Mesodermal cell (in vitro differentiated cells): ENCODE measurements around the gene FUOM.

Source experiments
- H3K27ac ChIP-seq: 2 replicates; pipeline ENCODE4 v1.7.0; 2013; ENCODE audit warnings: mild to moderate bottlenecking, low read depth, low read length, moderate library complexity; ENCODE audit not compliant: severe bottlenecking
- H3K36me3 ChIP-seq: 2 replicates; pipeline ENCODE4 v1.7.1; 2013; ENCODE audit warnings: mild to moderate bottlenecking, low read length, moderate library complexity; ENCODE audit not compliant: control insufficient read depth, insufficient read depth
- H3K4me1 ChIP-seq: one replicate; pipeline ENCODE4 v1.7.1; 2013; ENCODE audit warnings: mild to moderate bottlenecking, low read length; ENCODE audit not compliant: insufficient read depth, control insufficient read depth, poor library complexity, severe bottlenecking
- H3K4me3 ChIP-seq: 2 replicates; pipeline ENCODE4 v1.7.0; 2013; ENCODE audit warnings: low read length, control low read depth, mild to moderate bottlenecking; ENCODE audit not compliant: insufficient read depth, poor library complexity, severe bottlenecking; ENCODE audit errors: extremely low read depth
- H3K9me3 ChIP-seq: 2 replicates; pipeline ENCODE4 v1.7.1; 2013; ENCODE audit warnings: mild to moderate bottlenecking, low read length, moderate library complexity; ENCODE audit not compliant: control insufficient read depth
- WGBS, 2 experiments: methylation state at CpG; one replicate each; pipeline ENCODE4 v1.1.5; 2013; ENCODE audit warnings: missing lambda C conversion rate in 2 of 2; ENCODE audit not compliant: insufficient coverage in 2 of 2; 5-methylcytosine and 5-hydroxymethylcytosine counted together

Gene FUOM

GRCh38 chr10:133347710-133348517 is 9.9 kb downstream of the FUOM start:
- Histone ChIP-seq H3K36me3 (no peaks in the 10 kb centered on the region), H3K9me3 (no peaks in the 10 kb centered on the region), H3K27ac (no peak overlapping the region), H3K4me3 (no peak overlapping the region), H3K4me1 (peaks cover 6% of the 10 kb centered on the region)
- WGBS, 2 experiments: 85 to 86% methylated on average over 12 to 13 of the region's 16 CpGs

GRCh38 chr10:133346413-133346812 is 11.4 kb downstream of the FUOM start:
- WGBS, 2 experiments: 70 to 77% methylated on average over 9 to 11 of the region's 11 CpGs
- Histone ChIP-seq H3K36me3 (no peaks in the 10 kb centered on the region), H3K4me3 (no peak overlapping the region), H3K27ac (no peak overlapping the region), H3K4me1 (peaks cover 6% of the 10 kb centered on the region), H3K9me3 (no peaks in the 10 kb centered on the region)

GRCh38 chr10:133344236-133344635 is 13.6 kb downstream of the FUOM start:
- H3K4me1 ChIP-seq: peaks cover 6% of the 10 kb centered on the region
- no peak overlapping the region for H3K4me3 ChIP-seq
- H3K36me3 ChIP-seq: no peaks in the 10 kb centered on the region
- H3K27ac ChIP-seq: no peak overlapping the region
- WGBS, 2 experiments: 91 to 93% methylated on average over 5 of the region's 5 CpGs
- H3K9me3 ChIP-seq: no peaks in the 10 kb centered on the region

DNA sequence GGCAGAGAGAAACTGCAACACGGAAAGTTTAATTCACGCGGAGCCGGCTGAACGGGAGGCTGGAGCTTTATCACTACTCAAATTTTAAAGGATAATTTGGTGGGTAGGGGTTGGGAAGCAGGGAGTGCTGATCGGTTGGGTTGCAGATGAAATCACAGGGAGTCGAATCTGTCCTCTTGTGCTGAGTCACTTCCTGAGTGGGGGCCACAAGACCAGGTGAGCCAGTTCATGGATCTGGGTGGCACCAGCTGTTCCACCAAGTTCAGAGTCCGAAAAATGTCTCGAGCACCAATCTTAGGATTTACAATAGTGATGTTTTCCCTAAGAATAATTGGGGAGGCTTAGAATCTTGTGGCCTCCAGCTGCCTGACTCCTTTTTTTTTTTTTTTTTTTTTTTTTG is 14.3 kb downstream of the FUOM start:
- H3K4me3 ChIP-seq: no peak overlapping the region
- H3K4me1 ChIP-seq: peaks cover 6% of the 10 kb centered on the region
- H3K27ac ChIP-seq: no peak overlapping the region
- 74 to 86% methylated on average over 5 to 6 of the region's 9 CpGs for WGBS, 2 experiments
- no peaks in the 10 kb centered on the region for H3K36me3 ChIP-seq
- H3K9me3 ChIP-seq: no peaks in the 10 kb centered on the region

- WGBS, 2 experiments: 94 to 96% methylated on average over 4 to 7 of the region's 8 CpGs
- Histone ChIP-seq H3K9me3 (no peaks in the 10 kb centered on the region), H3K4me1 (peaks cover 6% of the 10 kb centered on the region), H3K27ac (no peak overlapping the region), H3K36me3 (no peaks in the 10 kb centered on the region), H3K4me3 (no peak overlapping the region)
Observed at GRCh38 chr10:133342942-133343341, 14.9 kb downstream of the FUOM start.

DNA sequence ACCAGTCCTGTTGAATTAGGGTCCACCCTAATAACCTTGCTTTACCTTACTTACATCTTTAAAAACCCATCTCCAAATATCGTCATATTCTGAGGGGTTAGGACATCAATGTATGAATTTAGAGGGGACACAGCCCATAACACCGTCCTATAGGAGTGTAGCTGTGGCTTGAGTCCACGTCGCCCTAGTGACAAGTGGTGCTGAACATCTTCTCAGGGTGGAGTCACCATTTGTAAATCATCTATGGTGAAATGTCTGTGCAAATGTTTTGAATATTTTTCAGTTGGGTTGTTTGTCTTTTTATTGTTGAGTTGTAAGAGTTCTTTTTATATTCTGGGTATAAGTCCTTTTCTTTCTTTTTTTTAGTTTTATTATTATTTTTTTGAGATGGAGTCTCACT is 15.8 kb downstream of the FUOM start:
- 97 to 100% methylated on average over 3 of the region's 4 CpGs for WGBS, 2 experiments

GRCh38 chr10:133339708-133340380 is 18.0 kb downstream of the FUOM start:
- H3K36me3 ChIP-seq: no peaks in the 10 kb centered on the region
- 92 to 93% methylated on average over 13 of the region's 13 CpGs for WGBS, 2 experiments
- no peaks in the 10 kb centered on the region for H3K9me3 ChIP-seq
- no peak overlapping the region for H3K4me3 ChIP-seq
- H3K4me1 ChIP-seq: peaks cover 15% of the 10 kb centered on the region
- no peak overlapping the region for H3K27ac ChIP-seq

More for the DNA sequence above, 15.8 kb downstream of the FUOM start:
- H3K4me3 ChIP-seq: no peak overlapping the region
- H3K27ac ChIP-seq: no peak overlapping the region
- no peaks in the 10 kb centered on the region for H3K9me3 ChIP-seq
- no peaks in the 10 kb centered on the region for H3K36me3 ChIP-seq
- H3K4me1 ChIP-seq: peaks cover 6% of the 10 kb centered on the region

DNA sequence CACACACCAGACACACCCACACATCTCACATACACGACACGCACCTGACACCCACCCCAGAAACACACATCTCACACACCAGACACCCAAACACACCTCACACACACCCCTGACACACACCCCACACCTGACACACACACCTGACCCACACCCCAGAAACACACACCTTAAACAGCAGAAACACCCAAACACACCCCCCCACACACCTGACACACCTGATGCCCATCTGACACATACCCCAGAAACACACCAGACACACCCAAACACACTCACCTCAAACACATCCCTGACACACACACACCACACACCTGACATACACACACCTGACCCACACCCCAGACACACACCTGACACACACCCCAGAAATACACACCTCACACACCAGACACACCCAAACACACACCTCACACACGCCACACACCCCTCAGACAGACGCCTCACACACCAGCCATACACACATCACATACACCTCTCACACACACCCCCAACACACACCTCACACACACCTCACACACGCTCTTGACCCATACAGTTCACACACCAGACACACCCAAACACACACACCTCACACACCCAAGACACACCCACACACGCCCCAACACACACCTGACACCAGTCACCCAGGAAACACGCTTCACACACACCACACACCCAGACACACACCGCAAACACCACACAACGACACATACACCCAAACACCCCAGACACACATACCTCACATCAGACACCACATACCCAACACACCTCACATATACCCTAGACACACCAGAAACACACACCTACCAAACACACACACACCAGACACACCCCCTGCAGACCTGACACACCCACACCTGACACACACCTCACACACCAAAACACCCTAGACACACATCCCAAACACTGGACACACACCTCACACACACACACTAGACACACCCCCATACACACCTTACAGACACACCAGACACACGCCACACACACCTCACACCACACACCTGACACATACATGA is 19.4 kb downstream of the FUOM start:
- Histone ChIP-seq H3K4me3 (no peak overlapping the region), H3K27ac (no peak overlapping the region), H3K36me3 (no peaks in the 10 kb centered on the region), H3K9me3 (no peaks in the 10 kb centered on the region), H3K4me1 (peaks cover 15% of the 10 kb centered on the region)
- 80 to 87% methylated on average over 7 to 10 of the region's 10 CpGs for WGBS, 2 experiments

- Histone ChIP-seq H3K4me1 (peaks cover 12% of the 10 kb centered on the region), H3K9me3 (no peaks in the 10 kb centered on the region), H3K27ac (no peak overlapping the region), H3K36me3 (no peaks in the 10 kb centered on the region), H3K4me3 (no peak overlapping the region)
- 83 to 86% methylated on average over 2 to 3 of the region's 3 CpGs for WGBS, 2 experiments
Observed at GRCh38 chr10:133337370-133337725, 20.5 kb downstream of the FUOM start.

GRCh38 chr10:133336577-133337369 is 21.0 kb downstream of the FUOM start, which contains the start of gene CALY:
Gene CALY (minus strand): TSS chr10:133336896. CDS start chr10:133328989, 7,907 bp downstream.
- Histone ChIP-seq H3K9me3 (no peaks in the 10 kb centered on the region), H3K4me3 (no peak within 1 kb of the TSS), H3K27ac (no peak within 1 kb of the TSS), H3K4me1 (peaks cover 12% of the 10 kb centered on the region), H3K36me3 (no peaks in the 10 kb centered on the region)
- 33 to 39% methylated on average over 48 to 52 of the region's 63 CpGs for WGBS, 2 experiments
